ENCODE data around the gene MYOZ3.

The MYOZ3 gene

DNA sequence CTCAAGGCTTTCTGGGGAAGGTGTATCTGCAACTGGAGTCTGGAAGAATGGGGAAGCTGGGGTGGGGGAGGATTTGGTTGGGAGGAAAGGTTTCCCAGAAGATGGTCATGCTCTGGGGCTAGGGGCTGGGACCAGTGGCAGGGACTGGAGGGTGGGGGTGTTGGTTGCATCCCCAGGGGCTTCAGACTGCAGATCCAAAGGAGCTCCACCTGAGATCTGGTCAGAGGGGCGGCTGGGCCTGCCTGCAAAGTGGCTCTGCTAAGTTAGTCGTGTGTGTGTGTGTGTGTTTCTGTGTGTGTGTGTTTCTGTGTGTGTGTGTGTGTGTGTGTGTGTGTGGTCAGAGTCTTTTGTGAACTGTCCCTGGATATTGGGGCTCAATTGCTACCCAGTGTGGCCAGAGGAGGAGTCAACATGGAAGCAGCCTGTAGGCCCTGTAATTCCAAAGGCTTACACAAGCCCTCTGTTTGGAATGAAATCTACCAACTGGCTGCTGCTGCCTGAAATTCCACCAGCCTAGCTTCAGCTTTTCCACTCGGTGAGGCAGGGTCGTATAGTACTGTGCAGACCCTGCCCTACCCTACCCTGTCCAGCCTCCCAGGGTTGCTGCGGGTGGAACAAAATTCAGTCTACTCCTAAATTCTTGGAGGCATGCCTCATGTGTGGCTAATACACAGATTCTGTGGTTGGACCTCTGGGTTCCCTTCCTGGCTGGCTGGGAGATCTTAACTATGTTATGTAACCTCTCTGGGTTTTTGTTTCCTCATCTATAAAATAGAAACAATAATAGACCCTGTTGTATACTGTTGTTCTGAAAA, 33.1 kb upstream of the MYOZ3 start:
- no peak for DNase-seq (ENCODE audit: low read depth in 3 of 3)

DNA sequence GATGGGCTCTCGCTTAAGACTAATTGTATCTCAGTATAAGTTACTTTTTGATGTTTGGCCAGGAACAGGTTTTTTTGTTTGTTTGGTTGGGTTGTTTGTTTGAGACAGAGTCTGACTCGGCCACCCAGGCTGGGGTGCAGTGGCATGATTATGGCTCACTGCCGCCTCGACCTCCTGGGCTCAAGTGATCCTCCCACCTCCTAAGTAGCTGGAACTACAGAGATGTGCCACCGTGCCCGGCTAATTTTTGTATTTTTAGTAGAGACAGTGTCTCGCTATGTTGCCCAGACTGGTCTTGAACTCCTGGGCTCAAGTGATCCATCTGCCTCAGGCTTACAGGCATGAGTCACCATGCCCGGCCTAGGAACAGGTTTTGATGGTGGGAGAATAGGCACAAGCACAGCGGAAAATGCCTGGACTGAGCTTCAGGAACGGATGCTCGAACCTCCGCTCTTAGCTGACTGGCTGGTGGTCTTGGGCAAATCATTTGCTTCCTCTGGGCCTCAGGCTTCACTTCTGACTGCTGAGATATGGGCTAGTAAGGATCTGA, 32.0 kb upstream of the MYOZ3 start:
- DNase-seq (ENCODE audit: low read depth in 3 of 3), result no peak

DNA sequence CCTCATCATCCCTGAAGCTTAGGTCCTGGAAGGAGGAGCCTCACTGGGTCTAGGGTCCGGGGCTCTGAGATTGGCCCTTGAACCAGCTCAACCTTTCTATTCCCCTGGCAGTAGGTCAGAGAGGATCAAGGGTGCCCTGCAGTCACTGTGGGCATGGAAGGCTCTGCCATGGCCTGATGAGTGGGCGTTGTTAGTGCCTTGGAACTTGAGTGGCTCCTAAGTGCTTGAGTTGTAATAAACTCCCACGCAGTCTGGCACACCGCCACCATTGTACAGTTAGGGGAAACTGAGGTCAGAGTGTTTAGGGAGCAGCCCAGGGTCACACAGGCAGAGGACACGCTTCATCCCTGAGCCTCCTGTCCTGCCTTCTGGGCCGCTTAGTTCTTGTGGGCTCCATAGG, 31.0 kb upstream of the MYOZ3 start:
- DNase-seq (ENCODE audit: low read depth in 3 of 3), result no peak

DNA sequence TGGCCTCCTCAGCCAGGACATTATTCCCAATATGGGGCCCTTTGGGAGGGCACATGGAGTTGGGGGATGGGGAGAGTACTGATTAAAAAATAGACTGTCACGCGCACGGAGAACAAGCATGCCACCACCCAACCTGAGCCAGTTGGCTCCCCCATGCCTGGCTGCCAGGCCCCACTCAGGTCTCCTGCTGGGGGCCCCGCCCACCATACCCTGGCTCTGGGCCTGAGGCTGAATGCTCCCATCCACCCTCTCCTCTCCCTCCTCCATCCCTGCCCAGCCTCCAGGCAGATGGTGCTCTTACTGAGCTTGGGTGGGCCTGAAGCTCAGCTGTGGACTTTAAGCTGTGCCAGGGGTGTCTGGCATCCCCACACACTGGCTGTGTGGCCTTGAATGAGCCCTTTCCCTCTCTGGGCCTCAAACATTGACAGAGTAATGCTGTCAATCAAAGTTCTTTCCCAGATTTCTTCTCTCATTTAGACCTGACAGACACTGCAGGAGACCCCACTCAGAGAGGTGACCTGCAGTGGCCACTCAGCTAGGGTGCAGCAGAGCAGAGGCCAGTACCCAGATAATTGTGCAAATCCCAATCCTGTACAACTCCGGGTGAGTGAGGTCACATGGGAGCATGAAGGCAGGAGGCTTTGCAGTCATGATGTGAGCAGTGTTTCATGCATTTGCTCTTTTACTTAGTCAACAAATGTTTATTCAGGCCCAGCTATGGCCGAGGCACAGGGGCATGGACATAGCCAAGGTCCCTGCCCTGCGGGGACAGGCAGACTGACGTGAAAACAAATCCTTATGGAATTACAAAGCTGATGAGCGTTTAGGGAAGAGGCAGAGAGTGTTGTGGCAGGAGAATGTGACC, 30.4 kb upstream of the MYOZ3 start:
- no peak for DNase-seq (ENCODE audit: low read depth in 3 of 3)

DNA sequence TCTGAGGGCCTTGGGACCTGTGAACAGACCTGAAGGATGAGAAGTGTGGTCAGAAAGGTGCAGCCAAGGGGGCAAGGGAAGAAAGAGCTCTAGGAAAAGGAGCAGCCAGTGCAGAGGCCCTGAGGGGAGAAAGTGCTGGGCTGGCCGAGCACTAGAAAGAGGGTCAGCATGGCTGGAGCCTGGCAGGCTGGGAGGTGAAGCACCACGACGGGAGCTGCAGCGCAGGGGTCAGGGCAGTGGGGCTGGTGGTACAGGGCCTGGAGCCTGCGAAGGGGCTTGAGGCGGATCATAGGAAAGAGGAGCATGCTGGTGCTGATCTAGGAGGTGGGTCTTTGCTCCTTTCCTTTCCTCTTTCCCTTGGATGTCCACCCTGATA, 29.7 kb upstream of the MYOZ3 start:
- no peak for DNase-seq (ENCODE audit: low read depth in 3 of 3)

DNA sequence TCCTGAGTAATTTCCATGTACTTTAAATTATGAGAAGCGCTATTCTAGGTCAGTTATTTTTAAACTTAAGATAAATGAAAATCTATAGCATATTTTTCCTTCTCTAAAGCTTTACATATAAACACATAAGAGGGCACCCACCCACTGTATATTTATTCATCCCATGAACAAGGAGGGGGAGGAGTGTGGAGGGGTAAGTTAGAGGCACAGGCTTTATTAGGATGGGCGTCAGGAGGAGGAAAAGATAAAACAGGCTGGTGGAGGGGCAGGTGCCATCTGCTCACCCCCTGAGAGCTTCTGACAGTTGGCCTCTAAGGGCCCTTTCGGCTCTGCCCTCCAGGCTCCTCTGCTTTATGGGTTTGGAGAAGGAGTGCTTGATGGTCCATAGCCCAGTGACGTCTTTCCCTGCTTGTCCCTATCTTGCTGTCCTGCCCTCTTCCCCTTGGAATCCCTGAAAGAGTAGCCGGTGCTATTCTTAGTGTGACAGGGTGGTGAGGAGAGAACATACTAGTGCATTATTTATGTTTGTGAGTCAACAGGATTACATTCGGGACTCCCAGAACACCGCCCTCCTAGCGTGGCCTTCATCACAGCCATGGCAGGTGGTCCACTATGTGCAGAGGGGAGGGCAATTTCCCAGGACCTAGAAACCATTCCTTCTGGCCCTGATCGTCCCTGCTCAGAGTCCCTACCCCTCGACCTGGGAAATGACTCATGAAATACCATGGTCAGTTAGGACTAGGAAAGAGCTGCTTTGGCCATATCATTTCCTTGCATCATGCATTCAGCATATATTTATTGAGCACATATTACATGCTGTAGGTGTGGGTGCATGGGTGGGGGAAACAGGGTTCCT, 28.5 kb upstream of the MYOZ3 start:
- DNase-seq (ENCODE audit: low read depth in 3 of 3), result no peak

DNA sequence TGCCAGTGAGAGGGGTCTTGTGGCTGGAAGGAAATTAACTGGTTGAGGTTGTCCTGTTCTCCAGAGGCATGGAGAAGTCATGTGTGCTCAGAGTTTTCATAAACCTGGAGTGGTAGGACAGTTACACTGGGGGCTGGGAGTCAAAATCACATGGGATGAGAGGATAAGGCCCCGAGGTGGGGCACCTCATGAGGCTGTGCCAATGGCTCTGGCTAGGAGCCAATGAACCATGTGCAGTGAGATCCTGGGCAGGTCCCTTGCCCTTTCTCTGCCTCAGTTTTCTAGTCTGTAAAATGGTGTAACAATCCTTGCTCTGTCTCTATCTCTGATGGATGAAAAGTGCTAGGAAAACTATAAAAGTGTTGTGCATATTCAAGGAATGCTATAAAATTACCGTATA, 27.6 kb upstream of the MYOZ3 start:
- no peak for DNase-seq (ENCODE audit: low read depth in 3 of 3)

DNA sequence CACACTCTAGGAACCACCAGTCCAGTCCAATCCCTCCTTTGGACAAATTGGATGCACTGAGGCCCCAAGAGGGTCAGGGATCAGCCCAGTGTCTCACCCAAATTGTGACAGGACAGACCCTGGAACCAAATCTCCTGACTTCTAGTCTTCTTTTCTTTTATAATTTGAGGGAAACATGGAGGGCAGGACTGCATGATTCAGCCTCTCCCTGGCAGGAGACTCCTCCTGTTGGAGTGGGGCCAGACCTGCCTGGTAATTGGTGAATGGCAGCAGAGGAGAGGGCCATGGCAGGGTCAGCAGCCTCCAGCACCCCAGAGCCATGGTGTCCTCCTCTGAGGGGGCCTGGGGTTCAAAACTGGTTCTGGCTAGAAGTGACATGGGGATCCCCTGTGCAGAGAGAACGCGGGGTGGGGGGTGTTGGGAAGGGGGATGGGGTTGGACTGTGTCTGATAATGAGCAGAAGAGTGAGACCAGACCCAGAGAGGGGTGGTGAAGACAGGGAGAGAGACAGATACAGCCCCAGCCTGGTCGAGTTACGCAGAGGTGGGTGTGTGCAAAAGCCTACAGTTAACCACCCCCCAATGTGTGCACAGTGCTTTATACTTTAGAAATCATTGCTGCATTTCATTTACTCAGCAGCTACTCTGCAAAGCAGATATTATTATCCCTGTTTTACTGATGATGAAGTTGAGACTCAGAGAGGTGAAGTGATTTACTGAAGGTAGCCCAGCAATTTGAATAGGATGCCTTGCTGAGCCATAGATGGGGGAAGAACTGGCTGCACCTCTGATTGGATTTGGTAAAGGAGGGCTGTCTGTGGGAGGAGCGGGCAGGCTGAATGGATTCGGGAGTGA, 24.4 kb upstream of the MYOZ3 start:
- DNase-seq (ENCODE audit: low read depth in 3 of 3), result no peak

DNA sequence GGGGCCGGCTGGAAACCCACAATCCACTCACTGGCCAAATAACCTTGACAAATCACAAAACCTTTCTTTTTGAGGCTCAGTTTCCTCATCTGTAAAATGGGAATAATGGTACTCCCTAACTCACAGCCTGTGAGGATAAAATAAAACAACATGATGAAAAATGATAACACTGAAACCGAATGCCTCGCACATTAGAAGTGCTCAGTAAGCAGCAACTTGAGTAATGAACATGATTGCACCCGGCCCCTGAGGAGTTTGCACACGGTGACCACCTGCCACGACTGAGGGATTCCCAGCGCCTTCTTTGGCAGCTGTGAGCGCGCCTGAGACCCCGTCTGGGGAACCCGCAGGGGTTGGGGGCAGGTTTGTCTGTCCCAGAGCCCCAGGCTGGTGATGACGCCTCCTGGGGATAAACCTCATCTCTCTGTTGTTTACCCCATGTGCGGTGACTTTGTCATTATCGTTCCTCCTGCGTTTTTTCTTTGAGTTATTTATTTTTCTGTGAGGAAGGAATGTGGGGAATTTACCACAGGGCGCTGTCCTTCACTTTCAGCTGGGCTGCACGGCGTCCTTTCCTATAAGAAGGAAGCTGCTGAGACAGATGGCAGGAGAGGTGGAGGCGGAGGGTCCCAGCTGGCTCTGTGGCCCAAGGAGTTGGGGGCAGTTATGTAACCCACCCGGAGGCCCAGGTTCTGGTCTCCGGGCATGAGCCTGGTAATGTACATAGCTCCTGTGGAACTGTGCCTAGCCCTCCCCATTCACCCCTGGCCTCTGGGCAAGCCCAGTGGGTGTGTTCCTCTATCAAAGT, 23.6 kb upstream of the MYOZ3 start:
- no peak for DNase-seq (ENCODE audit: low read depth in 3 of 3)

DNA sequence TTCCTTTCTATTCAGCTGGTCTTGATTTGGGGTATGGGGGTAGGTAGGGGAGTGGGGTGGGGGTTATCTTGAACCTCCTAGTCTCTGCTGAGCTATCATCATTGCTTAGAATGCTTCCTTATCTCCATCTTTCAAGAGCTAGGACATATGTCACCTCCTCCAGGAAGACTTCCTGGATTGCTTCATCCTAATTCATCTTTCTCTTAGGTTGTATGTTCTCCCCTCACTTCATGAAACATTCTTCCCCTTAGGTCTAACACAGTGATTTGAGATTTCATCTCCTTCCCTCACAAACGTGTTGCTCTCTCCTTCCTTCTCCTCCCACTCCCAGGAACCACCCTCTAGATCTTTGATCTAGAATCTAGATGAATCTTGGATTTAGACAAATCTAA, 23.0 kb upstream of the MYOZ3 start:
- no peak for DNase-seq (ENCODE audit: low read depth in 3 of 3)

DNA sequence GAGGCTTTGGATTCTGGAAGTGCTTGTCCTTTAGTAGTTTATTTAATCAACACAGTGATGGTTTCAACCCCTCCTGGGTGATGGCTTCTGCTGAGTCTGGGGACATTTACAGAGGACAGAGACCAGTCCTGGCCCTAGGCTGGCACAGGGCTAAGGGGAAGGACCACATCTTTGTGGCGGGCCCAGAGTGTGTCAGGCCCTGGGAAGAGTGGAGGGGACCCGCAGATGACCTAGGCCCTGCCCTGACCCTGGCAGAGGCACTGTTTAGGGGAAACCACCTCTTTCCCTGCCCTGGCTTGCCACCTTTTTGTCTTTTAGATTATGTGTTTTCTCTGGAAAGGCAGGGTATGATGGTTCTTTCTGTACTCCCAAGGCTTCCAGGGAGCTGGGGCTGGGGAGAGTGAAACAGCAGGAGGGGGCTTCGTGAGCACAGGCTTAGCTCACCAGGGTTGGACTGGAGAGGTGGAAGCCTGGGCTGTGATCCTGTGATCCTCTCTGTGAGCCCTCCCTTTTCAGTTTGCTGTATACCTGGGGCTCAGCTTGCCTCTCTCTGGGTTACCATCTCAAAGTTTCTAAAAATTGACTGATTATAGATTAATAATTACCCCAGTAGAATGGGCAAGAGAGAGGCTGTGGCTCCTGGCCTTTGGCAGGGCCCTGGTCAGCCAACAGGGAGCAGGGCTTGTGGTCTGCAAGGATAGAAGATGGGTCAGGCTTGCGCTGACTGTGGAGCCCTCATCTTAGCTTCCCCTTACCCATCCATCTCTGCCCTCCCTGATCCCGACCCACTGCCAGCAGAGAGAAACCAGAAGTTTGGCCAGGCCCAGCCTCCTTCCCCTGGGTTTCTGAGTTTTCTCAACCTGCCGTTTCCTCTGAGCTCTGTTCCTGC, 22.3 kb upstream of the MYOZ3 start:
- no peak for DNase-seq (ENCODE audit: low read depth in 3 of 3)

DNA sequence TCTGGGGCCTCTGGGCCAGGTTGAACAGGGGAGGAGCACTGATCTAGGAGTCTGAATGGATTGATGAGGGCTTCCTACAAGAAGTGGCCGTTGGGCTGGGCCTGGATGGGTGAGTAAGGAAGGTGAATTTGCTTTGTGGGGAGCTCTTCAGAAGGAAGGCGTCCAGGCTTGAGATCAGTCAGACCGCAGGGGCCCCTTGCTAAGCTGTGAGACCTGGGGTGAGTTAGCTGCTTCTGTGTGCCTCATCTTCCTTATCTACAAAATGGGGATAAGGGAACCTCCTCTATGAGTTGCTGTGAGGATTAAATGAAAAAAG, 21.7 kb upstream of the MYOZ3 start:
- no peak for DNase-seq (ENCODE audit: low read depth in 3 of 3)

DNA sequence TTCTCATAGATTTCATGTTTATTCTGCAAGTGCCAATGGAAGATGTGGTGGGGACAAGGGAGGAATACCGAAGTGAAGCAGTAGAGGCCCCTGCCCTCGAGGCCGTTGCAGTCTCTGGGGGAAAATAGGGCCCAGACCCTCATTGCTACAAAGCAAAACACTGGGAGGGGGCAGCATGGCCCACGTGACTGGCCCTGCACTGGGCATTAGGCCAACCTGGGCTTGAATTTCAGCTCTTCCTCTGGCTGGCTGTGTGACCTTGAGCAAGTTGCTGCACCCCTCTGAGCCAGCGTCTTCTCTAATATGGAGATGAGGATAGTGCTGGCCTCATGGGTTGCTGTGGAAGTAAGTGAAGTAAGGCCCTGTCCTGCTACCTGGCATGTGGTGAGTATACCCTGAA, 21.3 kb upstream of the MYOZ3 start:
- no peak for DNase-seq (ENCODE audit: low read depth in 3 of 3)

DNA sequence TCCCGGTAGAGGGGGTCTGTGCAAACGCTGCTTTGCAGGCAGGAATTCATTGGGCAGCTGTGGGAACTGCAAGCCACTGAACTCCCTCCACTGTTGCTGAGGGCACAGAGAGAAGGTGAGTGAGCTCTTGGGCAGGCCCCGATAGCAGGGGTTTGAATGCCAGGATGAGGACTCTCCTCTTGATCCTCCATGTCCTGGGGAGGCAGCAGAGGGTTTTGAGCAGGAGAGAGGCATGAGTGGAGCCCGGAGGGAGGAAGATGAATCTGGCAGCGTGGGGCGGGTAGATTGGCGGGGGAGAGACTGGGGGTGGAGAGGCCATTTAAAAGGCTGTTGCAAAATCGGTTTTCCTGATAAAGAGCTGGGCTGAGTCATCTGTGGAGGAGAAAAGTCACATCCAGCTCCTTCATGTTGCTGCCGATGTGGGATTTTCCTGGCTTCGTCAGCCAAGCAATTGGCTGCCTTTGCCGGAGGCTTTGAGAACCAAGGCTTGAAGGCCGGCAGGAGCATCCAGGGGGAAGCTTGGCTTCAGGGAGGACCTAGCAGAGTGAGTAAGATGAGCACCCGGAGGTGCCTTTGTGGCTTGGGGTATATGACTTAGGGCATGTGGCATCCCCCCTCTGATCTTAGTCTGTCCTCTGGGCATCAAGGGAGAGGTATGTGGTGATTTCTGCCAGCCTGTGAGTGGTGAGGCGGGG, 20.6 kb upstream of the MYOZ3 start, which contains the start of gene SYNPO:
SYNPO (plus strand) TSS at position 350 of the 695 bp plus-strand sequence. CDS start 7,616 bp downstream, outside the sequence.
- DNase-seq (ENCODE audit: low read depth in 3 of 3), result no peak

DNA sequence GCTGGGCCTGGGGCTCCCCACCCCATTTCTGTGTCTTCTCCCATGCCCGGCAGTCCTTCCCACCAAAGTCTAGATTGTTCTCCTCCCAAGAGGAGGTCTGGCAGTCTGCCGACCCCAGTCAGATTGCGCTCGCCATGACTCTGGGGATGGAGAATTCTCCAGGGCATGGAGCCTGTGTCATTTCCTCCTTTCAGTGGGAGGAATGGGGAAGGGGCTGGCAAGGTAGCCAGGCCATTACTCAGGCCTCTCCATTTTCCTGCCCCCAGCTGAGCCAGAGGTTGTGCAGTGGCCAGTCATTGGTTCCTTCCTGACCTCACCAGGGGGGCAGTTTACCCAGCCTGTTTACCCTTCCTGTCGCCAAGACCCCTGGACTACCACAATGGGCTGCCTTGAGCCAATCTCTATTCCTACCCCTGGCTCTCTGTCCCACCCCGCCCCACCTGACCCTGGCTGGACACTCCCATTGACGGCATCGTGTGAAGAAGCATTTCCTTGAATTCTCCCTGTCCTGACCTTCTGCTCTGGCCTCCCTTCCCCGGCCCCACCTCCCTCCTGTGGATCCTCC, 20.0 kb upstream of the MYOZ3 start:
- no peak for DNase-seq (ENCODE audit: low read depth in 3 of 3)

DNA sequence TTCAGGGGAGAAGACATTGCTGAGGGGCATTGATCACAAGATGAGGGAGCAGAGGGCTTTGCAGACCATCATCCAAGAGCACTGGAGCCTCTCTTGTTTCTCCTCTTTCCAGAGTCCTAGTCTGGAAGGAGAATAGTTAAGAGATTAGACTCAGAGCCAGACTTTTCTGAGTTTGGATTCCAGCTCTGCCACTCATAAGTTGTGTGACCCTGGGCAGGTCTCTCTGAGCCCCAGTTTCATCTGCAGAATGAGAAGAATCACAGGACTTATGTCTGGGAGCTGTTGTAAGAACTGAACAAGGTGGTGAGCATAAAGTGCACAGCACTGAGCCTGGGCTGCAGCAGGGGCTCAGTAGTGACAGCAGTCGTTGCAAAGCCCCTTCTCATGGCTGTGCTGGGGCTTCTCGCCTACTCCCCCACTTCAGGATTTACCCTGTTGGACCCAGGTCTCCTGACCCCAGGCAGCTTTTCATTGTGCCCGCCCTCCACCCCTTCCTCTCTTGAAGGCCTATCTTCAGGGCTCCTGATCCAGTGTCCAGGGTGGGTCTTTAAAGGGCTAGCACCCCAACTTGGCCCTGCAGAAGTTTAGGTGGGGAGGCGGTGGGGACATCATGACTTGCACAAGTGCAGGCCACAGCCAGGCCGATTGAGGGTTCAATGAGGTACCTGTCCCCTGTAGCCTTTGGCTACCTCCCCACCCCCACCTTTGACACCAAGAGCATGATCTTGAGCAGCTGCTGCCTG, 19.1 kb upstream of the MYOZ3 start:
- no peak for DNase-seq (ENCODE audit: low read depth in 3 of 3)

DNA sequence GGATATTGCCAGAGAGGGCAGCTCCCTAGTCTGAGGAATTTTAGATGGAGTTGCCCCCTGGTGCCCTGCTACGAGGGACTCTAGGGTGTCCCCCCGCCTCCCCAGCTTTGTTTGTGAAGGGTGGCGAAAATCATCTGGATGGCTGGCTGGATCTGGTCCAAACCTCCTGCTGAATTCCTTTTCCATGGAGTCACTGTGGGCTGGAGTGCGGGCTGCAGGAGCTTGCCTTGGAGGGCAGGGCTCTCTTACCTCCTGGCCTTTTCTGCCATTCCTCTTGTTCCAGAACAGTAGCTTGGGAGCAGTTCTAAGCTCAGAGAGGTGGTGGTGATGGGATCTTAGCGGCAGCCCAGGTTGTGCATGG, 18.5 kb upstream of the MYOZ3 start:
- no peak for DNase-seq (ENCODE audit: low read depth in 3 of 3)
